GM20000 (cell line): Measurements from ENCODE around the gene FBXO46.

ENCODE experiments used
- DNase-seq: peaks from one replicate; pipeline ENCODE4 v3.0.0; 2012; ENCODE audit warnings: low spot score
- TF ChIP-seq, protein P1 (sequence below): IDR thresholded peaks from 2 replicates; pipeline ENCODE4 v1.5.1; 2012; ENCODE audit warnings: mild to moderate bottlenecking, control low read depth; ENCODE audit errors: extremely low read depth, missing control alignments

FBXO46 gene

DNA sequence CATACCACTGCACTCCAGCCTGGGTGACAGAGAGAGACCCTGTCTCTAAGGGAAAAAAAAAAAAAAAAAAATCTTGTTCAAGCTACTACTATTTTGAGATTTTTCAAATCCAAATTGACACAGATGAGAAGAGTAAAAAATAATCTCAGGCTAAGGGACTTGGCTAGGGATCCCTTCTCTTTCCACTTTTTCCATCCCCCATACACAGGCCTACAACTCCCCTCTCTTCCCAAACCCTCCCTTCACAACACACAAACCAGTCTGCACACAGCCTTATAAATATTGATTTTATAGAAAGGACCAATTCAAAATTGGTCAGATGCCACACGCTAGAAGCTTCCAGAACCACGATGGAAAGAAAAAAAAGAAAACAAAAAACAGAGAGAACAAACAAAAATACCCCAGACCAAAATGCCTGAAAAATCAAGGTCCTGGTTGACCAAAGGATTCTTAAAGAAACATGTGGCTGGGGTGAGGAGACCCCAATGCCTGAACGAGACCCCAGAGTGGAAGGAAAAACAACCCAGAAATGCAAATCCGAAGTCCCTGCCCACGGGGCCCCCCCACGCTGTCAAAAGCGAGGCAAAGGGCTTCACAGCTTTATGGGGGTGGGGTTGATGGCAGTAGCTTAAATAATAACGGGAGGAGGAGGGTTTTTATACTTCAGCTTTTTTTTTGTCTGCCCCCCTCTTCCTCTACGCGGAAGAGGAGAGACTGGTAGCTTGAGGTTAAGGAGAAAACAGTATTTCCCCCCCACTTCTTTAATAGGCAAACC, 20.2 kb downstream of the FBXO46 start:
- TF ChIP-seq, protein P1, sequence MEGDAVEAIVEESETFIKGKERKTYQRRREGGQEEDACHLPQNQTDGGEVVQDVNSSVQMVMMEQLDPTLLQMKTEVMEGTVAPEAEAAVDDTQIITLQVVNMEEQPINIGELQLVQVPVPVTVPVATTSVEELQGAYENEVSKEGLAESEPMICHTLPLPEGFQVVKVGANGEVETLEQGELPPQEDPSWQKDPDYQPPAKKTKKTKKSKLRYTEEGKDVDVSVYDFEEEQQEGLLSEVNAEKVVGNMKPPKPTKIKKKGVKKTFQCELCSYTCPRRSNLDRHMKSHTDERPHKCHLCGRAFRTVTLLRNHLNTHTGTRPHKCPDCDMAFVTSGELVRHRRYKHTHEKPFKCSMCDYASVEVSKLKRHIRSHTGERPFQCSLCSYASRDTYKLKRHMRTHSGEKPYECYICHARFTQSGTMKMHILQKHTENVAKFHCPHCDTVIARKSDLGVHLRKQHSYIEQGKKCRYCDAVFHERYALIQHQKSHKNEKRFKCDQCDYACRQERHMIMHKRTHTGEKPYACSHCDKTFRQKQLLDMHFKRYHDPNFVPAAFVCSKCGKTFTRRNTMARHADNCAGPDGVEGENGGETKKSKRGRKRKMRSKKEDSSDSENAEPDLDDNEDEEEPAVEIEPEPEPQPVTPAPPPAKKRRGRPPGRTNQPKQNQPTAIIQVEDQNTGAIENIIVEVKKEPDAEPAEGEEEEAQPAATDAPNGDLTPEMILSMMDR: no peak
- DNase-seq: no peak

DNA sequence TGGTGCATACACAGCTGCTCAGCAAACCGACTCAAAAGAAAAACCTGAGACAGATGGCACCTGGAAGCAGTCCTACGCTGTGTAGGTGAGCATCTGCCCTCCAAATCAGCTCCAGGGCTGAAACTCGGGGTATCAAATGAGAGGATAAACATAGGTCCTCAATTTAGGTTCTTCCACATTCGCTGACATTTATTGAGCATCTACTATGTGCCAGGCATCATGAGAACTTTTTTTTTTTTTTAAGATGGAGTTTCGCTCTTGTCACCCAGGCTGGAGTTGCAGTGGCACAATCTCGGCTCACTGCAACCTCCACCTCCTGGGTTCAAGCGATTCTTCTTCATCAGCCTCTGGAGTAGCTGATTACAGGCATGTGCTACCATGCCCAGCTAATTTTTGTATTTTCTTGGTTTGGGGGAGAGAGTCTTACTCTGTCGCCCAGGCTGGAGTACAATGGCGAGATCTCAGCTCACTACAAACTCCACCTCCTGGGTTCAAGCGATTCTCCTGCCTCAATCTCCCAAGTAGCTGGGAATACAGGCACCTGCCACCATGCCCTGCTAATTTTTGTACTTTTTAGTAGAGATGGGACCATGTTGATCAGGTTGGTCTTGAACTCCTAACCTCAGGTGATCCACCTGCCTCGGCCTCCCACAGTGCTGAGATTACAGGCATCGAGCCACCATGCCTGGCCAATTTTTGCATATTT, 24.8 kb downstream of the FBXO46 start:
- DNase-seq: no peak
- TF ChIP-seq, protein P1: no peak

DNA sequence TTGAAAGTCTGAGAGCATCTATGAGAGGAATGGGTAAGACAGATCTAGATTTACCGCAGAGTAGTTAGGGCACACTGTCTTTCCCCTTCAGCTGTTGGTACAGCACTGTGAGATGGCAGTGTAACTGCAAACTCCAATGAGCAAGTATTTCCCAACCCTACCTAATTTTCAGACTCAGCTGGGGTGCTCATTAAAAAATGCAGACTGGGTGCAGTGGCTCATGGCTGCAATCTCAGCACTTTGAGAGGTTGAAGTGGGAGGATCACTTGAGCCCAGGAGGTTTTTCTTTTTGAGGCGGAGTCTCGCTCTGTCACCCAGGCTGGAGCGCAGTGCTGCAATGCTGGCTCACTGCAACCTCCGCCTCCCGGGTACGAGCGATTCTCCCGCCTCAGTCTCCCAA, 25.6 kb downstream of the FBXO46 start:
- no peak for DNase-seq
- TF ChIP-seq, protein P1: no peak

DNA sequence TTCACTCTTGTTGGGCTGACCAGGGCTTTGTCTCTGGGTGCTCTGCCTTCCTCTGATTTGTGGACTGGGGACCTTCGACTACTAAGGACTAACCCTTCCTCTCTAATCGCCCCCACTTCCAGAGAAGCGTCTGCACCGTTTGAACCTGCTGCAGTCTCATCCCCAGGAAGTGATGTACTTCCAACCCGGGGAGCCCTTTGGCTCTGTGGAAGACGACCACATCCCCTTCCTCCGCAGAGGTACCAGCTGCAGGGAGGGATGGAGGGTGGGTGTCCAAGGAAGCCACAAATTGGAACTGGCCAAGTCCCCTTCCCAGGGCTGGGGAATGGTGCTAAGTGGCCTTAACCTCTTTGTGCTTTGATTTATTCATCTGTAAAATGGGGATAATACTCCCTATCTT, 29.0 kb downstream of the FBXO46 start:
- no peak for DNase-seq
- TF ChIP-seq, protein P1: no peak

DNA sequence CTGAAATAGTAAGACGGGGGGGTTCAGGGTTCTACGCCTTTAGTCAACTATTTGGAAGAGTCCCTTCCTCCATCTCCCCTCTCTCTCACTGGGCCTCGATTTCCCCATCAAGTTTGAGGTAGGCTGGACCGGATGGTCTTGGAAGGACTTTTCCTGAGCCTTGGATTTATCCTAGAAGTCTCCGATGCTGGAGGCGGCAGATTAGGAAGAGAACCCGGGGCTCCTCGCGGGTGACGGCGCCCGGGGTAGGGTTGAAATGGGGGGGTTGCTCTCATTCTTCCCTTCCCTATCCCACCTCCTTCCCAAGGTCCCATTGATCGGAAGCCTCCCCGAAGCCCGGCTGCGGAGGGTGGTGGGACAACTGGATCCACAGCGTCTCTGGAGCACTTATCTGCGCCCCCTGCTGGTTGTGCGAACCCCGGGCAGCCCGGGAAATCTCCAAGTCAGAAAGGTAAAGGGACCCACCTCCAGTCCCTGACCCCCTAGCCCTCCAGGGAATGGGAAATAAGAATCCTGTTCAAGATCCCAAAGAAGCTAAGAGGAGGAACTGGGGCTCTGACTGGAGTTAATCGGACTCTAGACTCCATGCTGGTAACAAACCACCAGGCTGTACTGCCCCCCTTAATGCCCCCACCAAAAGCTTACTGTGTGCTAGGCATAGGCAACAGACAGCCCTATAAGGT, 37.4 kb downstream of the FBXO46 start:
- TF ChIP-seq, protein P1: peak; percentile 91
- DNase-seq: peak; percentile 73

DNA sequence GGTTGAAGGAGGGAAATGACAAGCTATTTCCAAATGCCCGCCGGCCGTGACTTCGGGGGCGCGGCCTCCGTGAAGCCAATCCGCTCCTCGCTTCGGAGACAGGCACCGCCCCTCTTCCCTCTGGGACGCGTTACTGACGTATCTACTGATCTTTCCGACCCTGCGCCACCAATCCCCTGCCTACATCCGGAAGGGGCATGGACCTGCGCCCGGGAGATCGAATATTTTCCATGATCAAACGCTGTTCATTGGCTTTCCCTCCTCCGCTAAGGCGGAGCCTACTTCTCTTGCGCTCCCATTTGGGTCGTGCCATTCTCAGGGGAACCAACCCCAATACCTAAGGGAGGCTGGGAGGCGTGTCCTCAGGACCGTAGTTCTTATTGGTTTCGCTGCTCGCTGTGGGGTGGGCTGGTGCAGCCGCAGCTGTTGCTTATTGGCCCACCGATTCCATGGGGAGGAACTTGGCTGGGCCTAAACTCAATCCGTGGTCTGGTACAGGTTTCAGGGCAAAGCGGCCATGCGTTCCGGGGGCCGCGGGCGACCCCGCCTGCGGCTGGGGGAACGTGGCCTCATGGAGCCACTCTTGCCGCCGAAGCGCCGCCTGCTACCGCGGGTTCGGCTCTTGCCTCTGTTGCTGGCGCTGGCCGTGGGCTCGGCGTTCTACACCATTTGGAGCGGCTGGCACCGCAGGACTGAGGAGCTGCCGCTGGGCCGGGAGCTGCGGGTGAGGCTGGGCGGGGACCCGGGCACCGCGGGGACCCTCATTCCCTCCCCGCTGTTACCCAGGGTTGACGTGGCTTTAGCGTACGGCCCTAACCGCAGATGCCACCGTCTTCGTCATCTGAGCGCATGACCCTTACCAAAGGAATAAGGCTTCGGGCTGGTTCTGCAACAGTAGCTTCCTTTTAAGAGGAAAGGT, 38.2 kb downstream of the FBXO46 start, which contains the start of gene QPCTL:
QPCTL (plus strand) TSS at position 480 of the 919 bp plus-strand sequence; CDS start at position 518, 38 bp downstream.
- peak; percentile 94 for DNase-seq
- TF ChIP-seq, protein P1: no peak
